SK-N-SH treated with all-trans-retinoic acid at 6 μM for 48 hours (cell line): ENCODE data around the gene NMT2.

Experiments
- ARNTL ChIP-seq: fragments of 450-650 bp; formaldehyde crosslinking; IDR thresholded peaks from 2 replicates; pipeline ENCODE4 v1.5.0; 2020; ENCODE audit warnings: low read depth, mild to moderate bottlenecking, moderate library complexity, borderline replicate concordance
- ZFP3 ChIP-seq: fragments of 250-450 bp; sonication (Bioruptor Pico); IDR thresholded peaks from 2 replicates; pipeline ENCODE4 v1.5.0; 2020; ENCODE audit warnings: mild to moderate bottlenecking, moderate library complexity
- ZNF70 ChIP-seq: fragments of 450-650 bp; formaldehyde crosslinking; IDR thresholded peaks from 2 replicates; pipeline ENCODE4 v1.5.0; 2020; ENCODE audit warnings: mild to moderate bottlenecking, moderate library complexity
- TF ChIP-seq, protein P1 (sequence below): fragments of 250-450 bp; sonication (Bioruptor Pico); IDR thresholded peaks from 2 replicates; pipeline ENCODE4 v1.8.0; 2020; ENCODE audit warnings: mild to moderate bottlenecking, moderate library complexity, borderline replicate concordance

- TF ChIP-seq ZFP3 (CRISPR knock-in tag) (no peak), ARNTL (CRISPR knock-in tag) (no peak), ZNF70 (no peak)
- TF ChIP-seq, protein P1, sequence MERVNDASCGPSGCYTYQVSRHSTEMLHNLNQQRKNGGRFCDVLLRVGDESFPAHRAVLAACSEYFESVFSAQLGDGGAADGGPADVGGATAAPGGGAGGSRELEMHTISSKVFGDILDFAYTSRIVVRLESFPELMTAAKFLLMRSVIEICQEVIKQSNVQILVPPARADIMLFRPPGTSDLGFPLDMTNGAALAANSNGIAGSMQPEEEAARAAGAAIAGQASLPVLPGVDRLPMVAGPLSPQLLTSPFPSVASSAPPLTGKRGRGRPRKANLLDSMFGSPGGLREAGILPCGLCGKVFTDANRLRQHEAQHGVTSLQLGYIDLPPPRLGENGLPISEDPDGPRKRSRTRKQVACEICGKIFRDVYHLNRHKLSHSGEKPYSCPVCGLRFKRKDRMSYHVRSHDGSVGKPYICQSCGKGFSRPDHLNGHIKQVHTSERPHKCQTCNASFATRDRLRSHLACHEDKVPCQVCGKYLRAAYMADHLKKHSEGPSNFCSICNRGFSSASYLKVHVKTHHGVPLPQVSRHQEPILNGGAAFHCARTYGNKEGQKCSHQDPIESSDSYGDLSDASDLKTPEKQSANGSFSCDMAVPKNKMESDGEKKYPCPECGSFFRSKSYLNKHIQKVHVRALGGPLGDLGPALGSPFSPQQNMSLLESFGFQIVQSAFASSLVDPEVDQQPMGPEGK (CRISPR knock-in tag) = no peak
These were observed 44.3 kb downstream of the NMT2 start for GRCh38 chr10:15124190-15124589.
